NCI-H2171 (cell line): ENCODE data around the gene CACNA1G.
A peak's percentile ranks its signal among the peaks of the same experiment; 100 is the strongest.

ENCODE experiments used
- DNase-seq: peaks from one replicate; lab custom pipeline; 2025; lab: John Stamatoyannopoulos, UW

CACNA1G gene

DNA sequence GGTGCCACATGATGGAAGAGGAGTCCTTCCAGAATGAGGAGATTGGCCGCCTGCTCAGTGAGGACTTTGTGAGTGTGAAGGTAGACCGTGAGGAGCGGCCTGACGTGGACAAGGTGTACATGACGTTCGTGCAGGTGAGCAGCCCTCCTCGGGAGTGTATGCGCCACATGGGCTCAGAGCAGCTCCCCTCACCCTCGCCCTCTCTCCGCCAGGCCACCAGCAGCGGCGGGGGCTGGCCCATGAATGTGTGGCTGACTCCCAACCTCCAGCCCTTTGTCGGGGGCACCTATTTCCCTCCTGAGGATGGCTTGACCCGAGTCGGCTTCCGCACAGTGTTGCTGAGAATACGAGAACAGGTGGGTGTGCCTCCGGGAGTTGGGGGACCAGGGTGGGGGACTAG is 11.7 kb upstream of the CACNA1G start:
- DNase-seq, result no peak

GRCh38 chr17:50549256-50549941 is 11.1 kb upstream of the CACNA1G start:
- no peak for DNase-seq

DNA sequence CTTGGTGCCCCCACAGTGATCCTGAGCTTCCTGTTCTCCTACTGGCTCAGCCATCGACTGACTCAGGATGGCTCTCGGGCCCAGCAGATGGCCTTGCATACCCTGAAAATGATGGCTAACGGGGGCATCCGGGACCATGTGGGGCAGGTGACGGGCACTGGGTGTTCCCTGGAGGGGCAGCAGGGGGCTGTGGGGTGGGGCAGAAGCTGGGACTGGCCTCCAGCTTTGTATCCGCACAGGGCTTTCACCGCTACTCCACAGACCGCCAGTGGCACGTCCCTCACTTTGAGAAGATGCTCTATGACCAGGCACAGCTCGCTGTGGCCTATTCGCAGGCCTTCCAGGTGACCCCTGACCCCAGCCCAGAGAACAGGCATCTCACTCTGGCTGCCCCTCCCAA is 10.5 kb upstream of the CACNA1G start:
- DNase-seq, result no peak

DNA sequence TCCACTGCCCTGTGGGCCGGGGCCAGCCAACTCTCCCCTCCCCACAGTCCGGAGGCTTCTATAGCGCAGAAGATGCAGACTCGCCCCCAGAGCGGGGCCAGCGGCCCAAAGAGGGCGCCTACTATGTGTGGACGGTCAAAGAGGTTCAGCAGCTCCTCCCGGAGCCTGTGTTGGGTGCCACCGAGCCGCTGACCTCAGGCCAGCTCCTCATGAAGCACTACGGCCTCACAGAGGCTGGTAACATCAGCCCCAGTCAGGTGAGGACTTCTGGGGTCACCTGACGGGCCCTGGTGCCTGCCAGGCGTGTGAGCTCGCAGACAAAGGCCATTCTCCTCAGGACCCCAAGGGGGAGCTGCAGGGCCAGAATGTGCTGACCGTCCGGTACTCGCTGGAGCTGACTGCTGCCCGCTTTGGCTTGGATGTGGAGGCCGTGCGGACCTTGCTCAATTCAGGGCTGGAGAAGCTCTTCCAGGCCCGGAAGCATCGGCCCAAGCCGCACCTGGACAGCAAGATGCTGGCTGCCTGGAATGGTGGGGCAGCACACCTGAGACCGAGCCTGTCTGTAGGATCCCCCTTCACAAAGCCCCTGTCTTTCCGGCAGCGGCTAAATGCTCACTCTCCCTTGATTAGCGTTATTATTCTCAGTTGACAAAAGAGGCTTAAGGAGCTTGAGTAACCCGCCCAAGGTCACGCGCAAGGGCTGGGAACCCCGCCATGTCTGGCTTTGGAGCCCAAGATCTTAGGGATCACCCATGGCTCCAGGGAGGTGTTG is 9.7 kb upstream of the CACNA1G start:
- no peak for DNase-seq

GRCh38 chr17:50551433-50551815 is 9.1 kb upstream of the CACNA1G start:
- no peak for DNase-seq

DNA sequence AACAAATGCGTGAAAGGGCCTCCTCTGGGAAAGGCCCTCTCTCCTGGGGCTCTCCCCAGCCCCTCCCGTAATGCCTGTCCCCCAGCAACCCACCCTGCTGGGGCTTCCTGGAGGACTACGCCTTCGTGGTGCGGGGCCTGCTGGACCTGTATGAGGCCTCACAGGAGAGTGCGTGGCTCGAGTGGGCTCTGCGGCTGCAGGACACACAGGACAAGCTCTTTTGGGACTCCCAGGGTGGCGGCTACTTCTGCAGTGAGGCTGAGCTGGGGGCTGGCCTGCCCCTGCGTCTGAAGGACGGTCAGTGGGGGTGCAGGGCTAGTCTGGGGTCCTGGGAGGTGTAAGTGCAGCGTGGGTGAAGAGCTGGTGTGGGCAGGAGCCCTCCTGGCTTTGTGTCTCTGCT is 8.6 kb upstream of the CACNA1G start:
- DNase-seq, result no peak

- no peak for DNase-seq
These were observed 6.3 kb upstream of the CACNA1G start for GRCh38 chr17:50554201-50554600.

DNA sequence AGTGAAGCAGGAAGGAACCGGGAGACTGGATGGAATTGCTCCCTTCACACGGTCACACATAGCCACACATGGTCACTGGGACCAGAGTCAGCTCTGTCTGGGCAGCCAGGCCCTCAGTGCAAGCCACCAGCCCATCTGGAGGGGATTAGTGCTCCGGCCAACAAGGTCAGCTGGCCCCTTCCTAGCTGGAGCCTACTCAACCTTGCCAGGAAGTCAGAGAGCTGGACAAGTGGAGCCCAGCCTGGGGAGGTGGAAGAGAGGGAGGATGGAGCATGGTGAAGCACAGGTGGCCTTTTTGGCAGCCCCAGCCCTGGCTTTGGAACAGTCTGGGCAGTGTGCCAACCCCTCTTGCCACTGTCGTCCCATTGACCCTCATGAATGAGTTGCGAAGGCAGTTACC is 3.7 kb upstream of the CACNA1G start:
- no peak for DNase-seq

DNA sequence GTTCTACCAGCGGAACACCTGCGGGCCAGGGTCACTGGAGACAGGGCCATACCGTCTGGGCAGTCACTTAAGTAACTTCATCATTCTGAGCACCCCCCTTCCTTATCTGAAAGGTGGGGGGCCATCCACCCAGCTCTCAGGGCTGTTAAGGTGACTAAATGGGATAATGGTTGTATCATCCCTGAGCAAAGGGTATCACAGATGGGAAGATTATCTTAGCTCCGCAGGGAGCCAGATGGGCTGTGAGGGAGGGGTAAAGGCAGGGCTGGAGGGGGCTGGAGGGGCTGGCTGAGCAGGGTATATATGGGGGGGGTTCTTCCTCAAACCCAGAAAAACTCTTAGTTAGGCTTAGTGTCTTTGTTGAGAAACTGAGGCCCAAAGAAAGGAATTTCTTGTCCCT is 2.9 kb upstream of the CACNA1G start:
- DNase-seq, result no peak

GRCh38 chr17:50558091-50558490 is 2.4 kb upstream of the CACNA1G start:
- DNase-seq, result no peak

- DNase-seq, result no peak
These were observed 2.0 kb upstream of the CACNA1G start for GRCh38 chr17:50558581-50558940.

DNA sequence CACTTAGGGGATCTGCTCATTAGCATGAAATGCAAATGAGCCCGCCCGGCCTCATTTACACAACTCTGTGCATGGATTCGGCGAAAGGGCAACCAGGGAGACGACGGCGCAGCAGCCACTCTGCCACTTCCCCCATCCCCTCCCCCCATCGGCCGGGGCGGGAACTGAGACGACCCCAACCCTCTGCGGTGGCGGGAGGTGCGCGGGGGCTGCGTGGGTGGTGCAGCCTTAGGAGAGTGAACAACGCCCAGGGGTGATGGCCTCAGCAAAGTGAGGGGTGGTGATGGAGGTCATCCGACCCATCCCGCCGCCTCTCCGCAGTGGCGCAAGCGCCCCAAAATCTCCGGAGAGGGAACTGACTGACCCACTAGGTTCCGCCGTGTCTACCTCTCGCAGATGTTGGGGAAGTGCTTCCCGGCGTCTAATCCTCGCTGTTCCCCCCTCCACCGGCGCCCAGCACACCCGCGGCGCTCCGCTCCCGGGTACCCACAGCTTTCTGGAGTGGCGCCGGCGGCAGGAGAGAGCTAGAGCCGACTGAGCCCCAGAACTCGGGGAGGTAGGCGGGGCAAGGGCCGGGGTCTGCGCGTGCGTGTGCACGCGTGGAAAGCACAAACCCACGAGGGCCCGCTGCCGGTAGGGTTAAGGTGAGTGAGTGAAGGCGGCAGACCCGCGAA is 1.4 kb upstream of the CACNA1G start:
- DNase-seq, result no peak

GRCh38 chr17:50559674-50560184 is 786 bp upstream of the CACNA1G start:
- no peak for DNase-seq

GRCh38 chr17:50560931-50561745 is 623 bp downstream of the CACNA1G start:
- DNase-seq, result no peak

DNA sequence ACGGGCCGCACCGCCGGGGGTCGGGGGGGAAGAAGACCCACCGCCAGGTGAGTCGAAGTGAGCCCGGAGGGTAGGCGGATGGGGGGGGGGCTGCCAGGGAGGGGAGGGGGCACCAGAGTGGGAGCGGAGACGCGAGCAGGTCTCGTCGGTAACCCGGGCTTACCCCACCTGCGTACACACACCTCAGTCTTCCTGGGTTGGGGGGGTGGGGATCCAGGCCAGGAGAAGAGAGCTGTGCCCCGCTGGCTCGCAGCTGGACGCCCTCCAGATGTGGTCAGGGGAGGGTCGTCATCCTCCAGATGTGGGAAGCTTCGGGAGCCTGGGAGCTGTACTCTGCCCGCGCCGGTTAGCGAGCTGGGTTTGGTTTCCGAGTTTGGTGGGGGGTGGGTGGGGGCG is 1.2 kb downstream of the CACNA1G start:
- DNase-seq, result no peak

GRCh38 chr17:50562242-50563091 is 2.0 kb downstream of the CACNA1G start:
- DNase-seq, result no peak

GRCh38 chr17:50563092-50563511 is 2.6 kb downstream of the CACNA1G start:
- DNase-seq, result no peak

DNA sequence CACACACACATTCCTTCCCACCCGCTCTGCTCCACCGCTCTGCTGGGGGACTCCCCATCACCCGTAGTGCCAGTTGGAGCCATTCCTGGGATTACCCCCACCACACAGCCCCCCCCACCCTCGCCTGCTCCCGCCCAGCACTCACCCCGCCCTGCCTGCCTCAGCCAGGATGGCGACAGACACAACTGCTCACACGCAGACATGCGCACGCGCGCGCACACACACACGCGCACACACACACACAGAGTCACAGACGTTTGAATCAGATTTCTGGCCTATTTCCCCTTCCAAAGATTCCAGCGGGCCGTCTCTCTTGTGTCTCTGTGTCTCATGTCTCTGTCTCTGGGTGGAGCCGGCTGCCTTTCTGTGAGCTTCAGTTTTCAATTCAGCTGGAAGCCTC is 4.4 kb downstream of the CACNA1G start:
- no peak for DNase-seq

DNA sequence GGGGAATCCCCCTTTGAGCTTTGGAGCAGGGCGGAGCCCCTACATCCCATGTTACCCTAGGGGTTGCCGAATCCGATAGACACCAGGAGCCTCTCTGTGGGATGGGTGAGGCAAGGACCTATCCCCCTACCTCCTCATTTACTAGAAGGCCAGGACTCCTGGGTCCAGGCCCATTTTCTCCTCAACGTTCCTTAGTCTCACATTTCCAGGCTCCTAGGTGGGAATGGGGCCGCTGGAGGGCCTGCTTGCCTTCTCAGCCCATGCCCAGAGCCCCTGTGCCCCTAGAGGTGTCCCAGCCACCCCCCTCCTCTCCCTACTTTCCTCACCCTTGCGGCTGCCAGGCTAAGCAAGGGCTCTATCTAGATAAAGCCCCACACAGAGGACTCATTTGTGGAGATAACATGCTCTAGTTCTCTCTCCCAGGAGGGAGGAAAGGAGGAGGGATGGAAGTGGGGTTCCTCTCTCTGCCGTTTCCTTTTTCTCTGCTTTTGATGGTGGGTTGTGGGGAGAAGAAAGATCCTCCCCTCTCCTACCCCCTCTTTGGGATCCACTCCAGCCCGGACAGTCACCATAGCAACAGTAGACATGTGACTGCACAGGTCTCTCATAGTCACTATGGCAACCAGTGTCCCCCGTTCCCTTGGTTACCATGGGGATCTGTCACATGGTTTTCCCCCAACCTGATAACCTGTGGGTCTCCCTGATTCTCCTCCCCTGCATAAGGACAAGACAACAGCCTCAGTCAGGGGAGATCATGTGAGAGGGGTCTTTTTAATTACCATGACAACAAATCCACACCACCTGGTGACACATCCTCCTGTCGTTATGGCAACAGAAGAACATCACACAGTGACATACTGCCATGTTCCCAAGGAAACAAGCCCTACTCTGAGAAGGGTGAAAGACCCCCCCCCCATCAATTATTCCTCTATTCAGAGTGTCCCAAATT is 5.2 kb downstream of the CACNA1G start:
- peak; percentile 30 for DNase-seq

- DNase-seq, result no peak
These were observed 6.4 kb downstream of the CACNA1G start for GRCh38 chr17:50566886-50567285.
